Neural cell (in vitro differentiated cells): ENCODE measurements around the gene B3GNT5.

Experiments
- CTCF ChIP-seq: fragments of 450-650 bp; IDR thresholded peaks from 2 replicates; pipeline ENCODE4 v1.5.1; 2014; ENCODE audit warnings: antibody characterized with exemption, mild to moderate bottlenecking, moderate library complexity; ENCODE audit not compliant: poor library complexity, severe bottlenecking
- EP300 ChIP-seq: fragments of 450-650 bp; conservative IDR thresholded peaks from 2 replicates; pipeline ENCODE4 v1.6.1; 2014; ENCODE audit warnings: antibody characterized with exemption, mild to moderate bottlenecking, moderate library complexity; ENCODE audit not compliant: poor library complexity, severe bottlenecking
- EZH2 ChIP-seq: fragments of 200-600, 300-800 bp; shearing (Covaris generic), sonication (generic); IDR thresholded peaks from 2 replicates; pipeline ENCODE4 v1.6.1; 2014; ENCODE audit warnings: antibody characterized with exemption, low read length, borderline replicate concordance, mild to moderate bottlenecking; ENCODE audit not compliant: insufficient read depth, poor library complexity, severe bottlenecking
- POLR2AphosphoS5 ChIP-seq: IDR thresholded peaks from 2 replicates; pipeline ENCODE4 v1.6.1; 2012
- RAD21 ChIP-seq: fragments of 450-650 bp; conservative IDR thresholded peaks from 2 replicates; pipeline ENCODE4 v1.6.1; 2014; ENCODE audit warnings: antibody characterized with exemption, mild to moderate bottlenecking, moderate library complexity
- TAF1 ChIP-seq: IDR thresholded peaks from 2 replicates; pipeline ENCODE4 v1.6.1; 2012; ENCODE audit warnings: low read depth

- no peak for TF ChIP-seq CTCF
- TF ChIP-seq RAD21, result no peak
- no peak for TF ChIP-seq EP300
- no peak for TF ChIP-seq POLR2AphosphoS5
- TF ChIP-seq EZH2, result no peak
- no peak for TF ChIP-seq TAF1
Observed at GRCh38 chr3:183255348-183255730, 2.3 kb downstream of the B3GNT5 start.
